A673 (cell line): ENCODE results near the gene NLGN4Y. TPM values are rescaled to one million over a fixed set of nuclear protein-coding genes. Genes with fewer than 3 reads are reported as not detected.

Source experiments
- BruUV-seq: library from RNA; stranded (reverse); fragments of 400-500 nt; replicated peaks from 2 replicates; lab custom pipeline; 2021; lab: Mats Ljungman, UMichigan
- CTCF ChIA-PET: fragments of 300-600 bp; sonication (Branson Sonifier 250); formaldehyde crosslinking; loops from one replicate; lab custom pipeline; 2022; ENCODE audit warnings: antibody characterized with exemption; lab: Charles Lee
- POLR2A ChIA-PET: fragments of 300-600 bp; sonication (Branson Sonifier 250); formaldehyde crosslinking; loops from one replicate; lab custom pipeline; 2022; ENCODE audit warnings: antibody characterized with exemption; ENCODE audit not compliant: low non-redundant PET; lab: Charles Lee
- DNase-seq: peaks from one replicate; pipeline ENCODE4 v3.0.0-alpha.2; 2015; ENCODE audit warnings: low spot score
- H3K27ac ChIP-seq: fragments of 200-600 bp; sonication (generic); 2 replicates; pipeline ENCODE4 v1.5.1; 2016; ENCODE audit warnings: mixed run types, low read depth, mild to moderate bottlenecking, mixed read lengths, antibody characterized with exemption, low read length; ENCODE audit not compliant: poor library complexity, severe bottlenecking
- H3K27me3 ChIP-seq: fragments of 200-600 bp; sonication (generic); replicated peaks from 2 replicates; pipeline ENCODE4 v1.6.1; 2017; ENCODE audit warnings: mixed run types, low read depth, mild to moderate bottlenecking, mixed read lengths, antibody characterized with exemption, low read length; ENCODE audit not compliant: insufficient read depth, poor library complexity
- H3K36me3 ChIP-seq: fragments of 200-600 bp; sonication (generic); 2 replicates; pipeline ENCODE4 v1.6.1; 2016; ENCODE audit warnings: mixed run types, mild to moderate bottlenecking, mixed read lengths, antibody characterized with exemption, low read length; ENCODE audit not compliant: insufficient read depth, poor library complexity, severe bottlenecking
- H3K4me1 ChIP-seq: fragments of 200-600 bp; sonication (generic); 2 replicates; pipeline ENCODE4 v1.6.1; 2017; ENCODE audit warnings: mixed run types, mild to moderate bottlenecking, mixed read lengths, antibody characterized with exemption, low read length; ENCODE audit not compliant: insufficient read depth, poor library complexity, severe bottlenecking
- H3K4me3 ChIP-seq: fragments of 200-600 bp; sonication (generic); 2 replicates; pipeline ENCODE4 v1.5.1; 2016; ENCODE audit warnings: low read depth, mixed run types, mild to moderate bottlenecking, mixed read lengths, low read length; ENCODE audit not compliant: poor library complexity, severe bottlenecking
- H3K9me3 ChIP-seq: fragments of 200-600 bp; sonication (generic); 2 replicates; pipeline ENCODE4 v1.6.1; 2016; ENCODE audit warnings: mixed run types, low read depth, mild to moderate bottlenecking, mixed read lengths, antibody characterized with exemption, low read length; ENCODE audit not compliant: poor library complexity, severe bottlenecking
- CTCF ChIP-seq: fragments of 300-800, 200-600 bp; sonication (generic); conservative IDR thresholded peaks from 2 replicates; pipeline ENCODE4 v1.5.1; 2017; ENCODE audit warnings: low read depth, mild to moderate bottlenecking, antibody characterized with exemption, low read length, moderate library complexity, mixed read lengths
- EZH2 ChIP-seq: fragments of 200-600 bp; sonication (generic); IDR thresholded peaks from 2 replicates; pipeline ENCODE4 v1.6.1; 2017; ENCODE audit warnings: borderline replicate concordance, low read depth, mild to moderate bottlenecking, mixed read lengths, antibody characterized with exemption, low read length; ENCODE audit not compliant: poor library complexity, severe bottlenecking
- intact Hi-C: fragments of 100-400 bp; cut with micrococcal nuclease; formaldehyde crosslinking; loops from one replicate; pipeline ENCODE4 v1.10.0; 2022; ENCODE audit not compliant: unreplicated experiment
- total RNA-seq: library from RNA; stranded (reverse); gene quantifications from 2 replicates; pipeline ENCODE4 v1.2.3, GENCODE V29; 2021

NLGN4Y gene
- total RNA-seq, 1 experiment from 2014 or later, result not detected

DNA sequence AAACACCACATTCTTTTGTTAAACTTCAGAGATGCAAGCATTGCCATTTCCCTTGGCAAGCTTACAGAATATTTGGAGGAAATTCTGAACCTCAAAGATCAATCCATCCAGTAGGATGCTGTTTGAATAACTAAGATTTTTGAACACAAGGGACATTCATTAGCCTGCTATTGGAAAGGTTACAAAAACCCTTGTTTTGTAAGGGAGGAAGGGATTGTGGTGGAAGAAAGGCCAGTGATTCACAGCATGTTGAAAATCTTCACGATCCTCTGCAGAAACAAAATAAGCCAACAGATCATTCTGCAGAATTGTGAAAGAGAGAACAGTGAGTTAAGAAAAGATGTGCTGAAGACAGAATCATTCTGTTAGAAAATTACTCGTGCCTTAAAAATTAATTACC is 297.9 kb downstream of the NLGN4Y start:
- H3K4me3 ChIP-seq, result no peak overlapping the region

DNA sequence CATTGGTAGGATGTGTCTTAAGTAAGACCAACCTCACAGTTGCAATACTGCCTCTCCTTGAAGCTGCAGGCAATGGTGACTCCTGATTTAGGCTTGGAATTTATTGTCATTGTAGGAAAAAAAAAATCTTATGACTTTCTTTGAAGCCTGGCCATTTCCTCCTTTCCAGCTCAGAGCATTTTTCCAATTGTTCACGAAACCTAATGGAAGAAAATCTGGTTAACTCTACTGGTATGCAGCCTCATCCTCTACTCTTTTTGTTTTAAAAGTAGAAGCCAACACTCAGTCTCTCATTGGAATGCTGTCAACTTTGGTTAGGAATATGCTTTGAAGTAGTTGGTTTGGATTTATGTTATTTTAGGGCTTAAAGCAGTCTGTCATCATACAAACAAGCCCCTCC is 298.6 kb downstream of the NLGN4Y start:
- no peak for DNase-seq
- H3K27me3 ChIP-seq, result no peaks in the 10 kb centered on the region
- H3K27ac ChIP-seq, result no peak overlapping the region
- ChIA-PET CTCF (no interaction called here), POLR2A (no interaction called here)
- H3K9me3 ChIP-seq, result no peaks in the 10 kb centered on the region
- intact Hi-C loops, result no loop called here
- H3K4me1 ChIP-seq, result no peaks in the 10 kb centered on the region
- TF ChIP-seq CTCF (no peak), EZH2 (no peak)
- no TSS peak for BruUV-seq
- no peaks in the 10 kb centered on the region for H3K36me3 ChIP-seq
- no peak overlapping the region for H3K4me3 ChIP-seq

More for the DNA sequence above, 297.9 kb downstream of the NLGN4Y start:
- Histone ChIP-seq H3K9me3 (no peaks in the 10 kb centered on the region), H3K36me3 (no peaks in the 10 kb centered on the region), H3K27ac (no peak overlapping the region), H3K27me3 (no peaks in the 10 kb centered on the region), H3K4me1 (no peaks in the 10 kb centered on the region)
- DNase-seq, result no peak
- no peak for TF ChIP-seq CTCF
- TF ChIP-seq EZH2, result no peak
- intact Hi-C loops, result no loop called here
- no TSS peak for BruUV-seq
- CTCF ChIA-PET, result no interaction called here
- POLR2A ChIA-PET, result no interaction called here

- no peak for DNase-seq
- BruUV-seq, result no TSS peak
- H3K27ac ChIP-seq, result no peak overlapping the region
- no peaks in the 10 kb centered on the region for H3K36me3 ChIP-seq
- intact Hi-C loops, result no loop called here
- H3K9me3 ChIP-seq, result no peaks in the 10 kb centered on the region
- H3K4me1 ChIP-seq, result no peaks in the 10 kb centered on the region
- CTCF ChIA-PET, result no interaction called here
- H3K4me3 ChIP-seq, result no peak overlapping the region
- no peaks in the 10 kb centered on the region for H3K27me3 ChIP-seq
- TF ChIP-seq EZH2 (no peak), CTCF (no peak)
- POLR2A ChIA-PET, result no interaction called here
Measured at GRCh38 chrY:14824583-14824982, 300.3 kb downstream of the NLGN4Y start.
